ENCODE results near the gene ITPR2.
"Not testable (repeated sequence)": the region's sequence is repeated elsewhere in the genome, so short reads cannot be mapped to it uniquely, and the experiment has no call there.

The ITPR2 gene

GRCh38 chr12:26430596-26430995 lies 402.4 kb downstream of the ITPR2 start:
- not testable (repeated sequence) for DNase-seq

GRCh38 chr12:26429070-26429691 lies 403.8 kb downstream of the ITPR2 start:
- no peak for DNase-seq

- DNase-seq, result no peak
These were observed 404.6 kb downstream of the ITPR2 start for GRCh38 chr12:26428420-26428819.

GRCh38 chr12:26426652-26427051 lies 406.3 kb downstream of the ITPR2 start:
- DNase-seq, result no peak

GRCh38 chr12:26425587-26426260 lies 407.3 kb downstream of the ITPR2 start:
- no peak for DNase-seq

- no peak for DNase-seq
These were observed 410.1 kb downstream of the ITPR2 start for GRCh38 chr12:26422839-26423398.

GRCh38 chr12:26416550-26416949 lies 416.4 kb downstream of the ITPR2 start:
- no peak for DNase-seq

GRCh38 chr12:26410689-26411088 lies 422.3 kb downstream of the ITPR2 start:
- DNase-seq, result no peak

- DNase-seq, result no peak
These were observed 426.2 kb downstream of the ITPR2 start for GRCh38 chr12:26406813-26407212.

- no peak for DNase-seq
These were observed 426.6 kb downstream of the ITPR2 start for GRCh38 chr12:26406391-26406790.

GRCh38 chr12:26403601-26404000 lies 429.4 kb downstream of the ITPR2 start:
- DNase-seq, result no peak

- DNase-seq, result no peak
These were observed 430.3 kb downstream of the ITPR2 start for GRCh38 chr12:26402648-26403047.

GRCh38 chr12:26401874-26402273 lies 431.1 kb downstream of the ITPR2 start:
- DNase-seq, result no peak

GRCh38 chr12:26400627-26401026 lies 432.4 kb downstream of the ITPR2 start:
- no peak for DNase-seq

- no peak for DNase-seq
These were observed 433.6 kb downstream of the ITPR2 start for GRCh38 chr12:26399381-26399780.

GRCh38 chr12:26396402-26396801 lies 436.6 kb downstream of the ITPR2 start:
- DNase-seq, result no peak

- no peak for DNase-seq
These were observed 443.7 kb downstream of the ITPR2 start for GRCh38 chr12:26389343-26389742.

GRCh38 chr12:26384536-26384935 lies 448.5 kb downstream of the ITPR2 start:
- DNase-seq, result no peak

- no peak for DNase-seq
These were observed 450.0 kb downstream of the ITPR2 start for GRCh38 chr12:26383041-26383440.

GRCh38 chr12:26380897-26381296 lies 452.1 kb downstream of the ITPR2 start:
- DNase-seq, result no peak

- no peak for DNase-seq
These were observed 453.1 kb downstream of the ITPR2 start for GRCh38 chr12:26379777-26380467.

- DNase-seq, result no peak
These were observed 454.3 kb downstream of the ITPR2 start for GRCh38 chr12:26378711-26379110.

- DNase-seq, result no peak
These were observed 457.9 kb downstream of the ITPR2 start for GRCh38 chr12:26374934-26375680.

Measured in stimulated activated CD4-positive, alpha-beta T cell treated with anti-CD3 and anti-CD28 coated beads, Interleukin-4, amount 100 ng/mL, for 1 hour (primary cell).